Panc1 (cell line): ENCODE results near the gene MRPL42. TPM values are rescaled to one million over a fixed set of nuclear protein-coding genes. Genes with fewer than 3 reads are reported as not detected.

Source experiments
- ATAC-seq: fragments of 200-7000 bp; cut with Tn5 transposase; 2 replicates; pipeline ENCODE4 v1.9.1; 2020; ENCODE audit warnings: mild to moderate bottlenecking, moderate library complexity
- BruUV-seq: library from RNA; stranded (reverse); fragments of 400-500 nt; replicated peaks from 2 replicates; lab custom pipeline; 2021; lab: Mats Ljungman, UMichigan
- CTCF ChIA-PET: fragments of 300-600 bp; sonication (Branson Sonifier 250); formaldehyde crosslinking; loops from one replicate; lab custom pipeline; 2022; ENCODE audit warnings: antibody characterized with exemption; lab: Charles Lee
- POLR2A ChIA-PET: fragments of 300-600 bp; sonication (Branson Sonifier 250); formaldehyde crosslinking; loops from one replicate; lab custom pipeline; 2022; ENCODE audit warnings: antibody characterized with exemption; lab: Charles Lee
- DNase-seq: peaks from one replicate; pipeline ENCODE4 v3.0.0-alpha.2; 2010; ENCODE audit warnings: low read depth, low spot score
- H3K27ac ChIP-seq: 2 replicates; pipeline ENCODE4 v1.5.1; 2011; ENCODE audit warnings: mild to moderate bottlenecking, low read length, inconsistent platforms
- H3K27me3 ChIP-seq: fragments of 200-500 bp; sonication (Bioruptor generic); 2 replicates; pipeline ENCODE4 v1.6.0; 2014; ENCODE audit warnings: low read length, inconsistent platforms; ENCODE audit not compliant: control insufficient read depth, insufficient read depth
- H3K36me3 ChIP-seq: fragments of 200-500 bp; sonication (Bioruptor generic); 2 replicates; pipeline ENCODE4 v1.5.1; 2014; ENCODE audit warnings: inconsistent platforms, mild to moderate bottlenecking, low read length, moderate library complexity; ENCODE audit not compliant: control insufficient read depth, insufficient read depth
- H3K4me1 ChIP-seq: 2 replicates; pipeline ENCODE4 v1.5.1; 2011; ENCODE audit warnings: inconsistent platforms, mild to moderate bottlenecking, low read length, moderate library complexity; ENCODE audit not compliant: control insufficient read depth, insufficient read depth
- H3K4me3 ChIP-seq, 2 experiments: 2 replicates each; pipeline ENCODE4 v1.5.1; 2011 to 2012; ENCODE audit warnings: low read depth in 2 of 2, low read length in 2 of 2, mild to moderate bottlenecking in 2 of 2, inconsistent platforms in 1 of 2, moderate library complexity in 1 of 2
- H3K9me3 ChIP-seq: fragments of 200-500 bp; sonication (Bioruptor generic); 2 replicates; pipeline ENCODE4 v1.5.1; 2014; ENCODE audit warnings: low read depth, mild to moderate bottlenecking, inconsistent platforms, low read length, moderate library complexity; ENCODE audit not compliant: control insufficient read depth, insufficient read depth
- CTCF ChIP-seq: fragments of 450-650 bp; IDR thresholded peaks from 2 replicates; pipeline ENCODE4 v1.5.1; 2017; ENCODE audit warnings: mild to moderate bottlenecking
- POLR2AphosphoS5 ChIP-seq: IDR thresholded peaks from 2 replicates; pipeline ENCODE4 v1.6.1; 2012; ENCODE audit warnings: mild to moderate bottlenecking, low read depth, low read length, moderate library complexity
- REST ChIP-seq, 2 experiments: IDR thresholded peaks; 2 replicates each; pipeline ENCODE4 v1.6.1; 2011 to 2012; ENCODE audit warnings: low read depth in 2 of 2, control low read depth in 1 of 2, low read length in 1 of 2, mild to moderate bottlenecking in 1 of 2, moderate library complexity in 1 of 2; ENCODE audit not compliant: insufficient read depth in 1 of 2
- SIN3A ChIP-seq: IDR thresholded peaks from 2 replicates; pipeline ENCODE4 v1.6.1; 2012; ENCODE audit warnings: low read depth, mild to moderate bottlenecking, low read length, moderate library complexity, borderline replicate concordance; ENCODE audit not compliant: insufficient read depth
- TCF7L2 ChIP-seq: IDR thresholded peaks from 2 replicates; pipeline ENCODE4 v1.6.1; 2011; ENCODE audit warnings: mild to moderate bottlenecking, low read depth, low read length, inconsistent platforms
- in situ Hi-C: cut with HindIII; loops from 2 replicates; pipeline ENCODE4 v1.10.0; 2016; ENCODE audit warnings: low sequenced_read_pairs, low pct_unique_long_range_greater_than_20kb
- intact Hi-C: fragments of 100-400 bp; cut with micrococcal nuclease; formaldehyde crosslinking; loops from one replicate; pipeline ENCODE4 v1.10.0; 2022; ENCODE audit not compliant: unreplicated experiment
- total RNA-seq: library from RNA; stranded (reverse); gene quantifications from one replicate; pipeline ENCODE4 v1.2.1, GENCODE V29; 2021; ENCODE audit not compliant: unreplicated experiment

The MRPL42 gene
- total RNA-seq, 1 experiment from 2014 or later: 92.4 TPM

GRCh38 chr12:93425736-93426411, 41.4 kb upstream of the MRPL42 start:
- H3K36me3 ChIP-seq: no peaks in the 10 kb centered on the region
- in situ Hi-C loops (no loop called here), intact Hi-C loops (loop anchor here (10.0 kb wide), 1 partner anchor 679 kb away; no protein-coding TSS in a partner anchor)
- H3K4me3 ChIP-seq: no peak overlapping the region
- ATAC-seq (no peak), DNase-seq (no peak)
- H3K9me3 ChIP-seq: no peaks in the 10 kb centered on the region
- H3K27ac ChIP-seq: no peak overlapping the region
- peaks cover 48% of the 10 kb centered on the region for H3K4me1 ChIP-seq
- POLR2A ChIA-PET: interaction anchor here (0.5 kb wide), 1 partner anchor 148 kb away, joined by 3 read pairs; no protein-coding TSS in a partner anchor
- BruUV-seq: no TSS peak
- H3K27me3 ChIP-seq: no peaks in the 10 kb centered on the region
- TF ChIP-seq CTCF (no peak), POLR2AphosphoS5 (no peak), SIN3A (no peak), REST (IDR thresholded peaks at IDR 0.05; ENCODE audit: insufficient read depth in 1 of 2, low read depth in 2 of 2, low read length in 1 of 2) (no peak), TCF7L2 (no peak)
- CTCF ChIA-PET: interaction anchor here (0.7 kb wide), 1 partner anchor 539 kb away, joined by 6 read pairs; no protein-coding TSS in a partner anchor

GRCh38 chr12:93426412-93426805, 40.9 kb upstream of the MRPL42 start:
- Histone ChIP-seq H3K27ac (no peak overlapping the region), H3K4me1 (peaks cover 46% of the 10 kb centered on the region), H3K27me3 (no peaks in the 10 kb centered on the region), H3K36me3 (no peaks in the 10 kb centered on the region), H3K4me3 (no peak overlapping the region), H3K9me3 (no peaks in the 10 kb centered on the region)
- in situ Hi-C loops (no loop called here), intact Hi-C loops (loop anchor here (10.0 kb wide), 1 partner anchor 678 kb away; no protein-coding TSS in a partner anchor)
- TF ChIP-seq SIN3A (no peak), REST (IDR thresholded peaks at IDR 0.05; ENCODE audit: insufficient read depth in 1 of 2, low read depth in 2 of 2, low read length in 1 of 2) (no peak), CTCF (no peak), POLR2AphosphoS5 (no peak), TCF7L2 (no peak)
- CTCF ChIA-PET: interaction anchor here (0.7 kb wide), 1 partner anchor 539 kb away, joined by 6 read pairs; no protein-coding TSS in a partner anchor
- POLR2A ChIA-PET: interaction anchor here (0.5 to 0.6 kb wide), 2 partner anchors 147 to 616 kb away, joined by 3 to 5 read pairs; no protein-coding TSS in a partner anchor
- BruUV-seq: TSS peak; percentile 2
- no peak for ATAC-seq
- no peak for DNase-seq
